ENCODE results near the gene LIMS3. TPM values are rescaled to one million over a fixed set of nuclear protein-coding genes. Genes with fewer than 3 reads are reported as not detected.
"Not testable (repeated sequence)": the region's sequence is repeated elsewhere in the genome, so short reads cannot be mapped to it uniquely, and the experiment has no call there.

The LIMS3 gene, protein sequence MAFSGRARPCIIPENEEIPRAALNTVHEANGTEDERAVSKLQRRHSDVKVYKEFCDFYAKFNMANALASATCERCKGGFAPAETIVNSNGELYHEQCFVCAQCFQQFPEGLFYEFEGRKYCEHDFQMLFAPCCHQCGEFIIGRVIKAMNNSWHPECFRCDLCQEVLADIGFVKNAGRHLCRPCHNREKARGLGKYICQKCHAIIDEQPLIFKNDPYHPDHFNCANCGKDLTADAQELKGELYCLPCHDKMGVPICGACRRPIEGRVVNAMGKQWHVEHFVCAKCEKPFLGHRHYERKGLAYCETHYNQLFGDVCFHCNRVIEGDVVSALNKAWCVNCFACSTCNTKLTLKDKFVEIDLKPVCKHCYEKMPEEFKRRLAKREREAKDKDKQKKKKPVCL
- 0.42 and 0.86 TPM in 2 replicates for total RNA-seq (2014; rRNA removed; shearing (Covaris generic))

DNA sequence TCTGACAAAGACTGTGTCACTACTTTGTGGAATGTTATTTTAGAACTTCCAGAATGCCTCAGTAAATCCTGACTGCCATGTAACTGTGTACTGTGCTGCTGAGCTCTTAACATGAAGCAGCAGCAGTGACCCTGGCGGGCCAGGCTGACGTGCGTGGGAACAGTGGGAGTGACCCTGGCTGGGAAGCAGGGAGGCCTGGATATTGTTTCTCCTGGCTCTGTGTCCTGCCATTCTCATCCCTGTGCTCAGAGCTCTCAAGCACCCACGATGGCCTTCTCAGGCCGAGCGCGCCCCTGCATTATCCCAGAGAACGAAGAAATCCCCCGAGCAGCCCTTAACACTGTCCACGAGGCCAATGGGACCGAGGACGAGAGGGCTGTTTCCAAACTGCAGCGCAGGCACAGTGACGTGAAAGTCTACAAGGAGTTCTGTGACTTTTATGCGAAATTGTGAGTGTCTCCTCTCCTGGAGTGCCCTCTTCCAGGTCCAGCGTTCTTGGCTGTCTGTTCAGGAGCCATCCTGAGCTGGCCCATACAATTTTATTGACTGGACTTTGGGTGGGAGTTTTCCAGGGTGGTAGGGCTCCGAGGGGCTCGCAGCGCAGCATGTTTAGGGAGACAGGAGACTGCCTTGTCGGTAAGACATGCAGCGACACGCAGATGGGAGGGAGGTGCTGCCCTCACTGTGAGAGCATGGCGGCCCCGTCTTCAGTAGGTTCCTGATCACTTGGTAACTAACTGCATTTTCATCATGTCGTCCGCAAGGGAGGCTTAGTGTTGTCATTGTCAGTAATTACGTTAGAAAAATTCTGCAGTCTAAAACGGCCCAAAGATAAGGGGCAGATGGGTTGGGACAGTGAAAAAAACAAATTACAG is at the start of gene LIMS3:
TSS of gene LIMS3 (plus strand) at position 227 of the 875 bp plus-strand sequence. CDS start at position 268, 41 bp downstream.
- not testable (repeated sequence) for DNase-seq (ENCODE audit: low read depth)

DNA sequence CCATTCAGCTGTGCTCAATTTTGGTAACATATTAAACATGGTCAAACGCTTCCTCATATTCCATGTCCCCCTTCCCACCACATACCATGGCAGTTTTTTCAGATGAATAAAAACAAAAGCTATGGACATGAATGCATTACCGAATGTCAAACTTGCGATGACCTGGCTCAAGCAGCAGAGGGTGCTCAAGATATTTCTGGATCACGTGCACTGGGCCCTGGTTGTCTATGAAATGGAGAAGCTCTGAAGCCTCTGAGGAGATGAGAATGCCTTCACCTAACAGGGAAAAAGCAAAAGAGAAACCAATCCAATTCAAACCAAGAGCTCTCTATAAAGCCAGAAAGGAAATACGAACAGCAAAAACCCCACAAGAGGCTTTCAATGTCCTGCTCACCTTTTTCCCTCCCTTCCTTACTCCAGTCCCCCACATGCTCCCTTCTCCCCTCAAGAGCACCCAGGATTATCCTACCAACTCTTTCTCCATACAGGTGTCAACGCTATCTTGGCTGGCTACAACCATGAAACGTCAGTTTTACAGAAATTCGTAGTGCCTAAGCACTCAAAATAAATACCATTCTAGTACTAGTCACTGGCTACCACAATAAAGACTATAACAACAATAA is 27.2 kb upstream of the LIMS3 start:
- DNase-seq (ENCODE audit: low read depth) = not testable (repeated sequence)

DNA sequence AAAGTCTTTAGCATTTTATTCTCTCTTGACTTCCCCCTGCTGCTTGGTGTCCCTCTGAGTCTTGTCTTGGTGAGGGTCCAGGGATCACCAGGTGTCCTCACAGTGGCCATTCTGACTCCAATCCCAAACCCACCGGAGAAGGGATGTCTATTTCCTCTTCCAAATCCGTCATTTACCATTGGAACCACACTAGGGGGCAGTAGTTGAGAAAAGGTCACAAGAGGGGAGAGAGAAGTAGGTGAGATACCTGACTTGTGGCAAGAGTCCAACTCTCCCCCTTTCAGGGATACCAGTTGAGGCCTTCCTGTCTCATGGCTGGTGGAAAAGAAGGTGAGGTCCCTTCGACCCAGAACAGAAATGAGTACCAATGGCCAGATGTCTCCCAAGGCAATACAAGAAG is 21.9 kb upstream of the LIMS3 start:
- not testable (repeated sequence) for DNase-seq (ENCODE audit: low read depth)

DNA sequence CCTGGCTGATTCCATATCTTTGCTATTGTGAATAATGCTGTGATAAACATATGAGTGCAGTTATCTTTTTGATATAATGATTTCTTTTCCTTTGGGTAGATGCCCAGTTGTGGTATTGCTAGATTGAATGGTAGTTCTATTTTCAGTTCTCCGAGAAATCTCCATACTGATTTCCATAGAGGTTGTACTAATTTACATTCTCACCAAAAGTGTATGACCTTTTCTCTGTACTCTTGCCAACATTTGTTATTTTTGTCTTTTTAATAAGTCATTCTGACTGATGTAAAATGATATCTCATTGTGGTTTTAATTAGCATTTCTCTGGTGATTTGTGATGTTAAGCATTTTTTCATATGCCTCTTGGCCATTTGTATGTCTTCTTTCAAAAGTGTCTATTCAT is 16.4 kb upstream of the LIMS3 start:
- not testable (repeated sequence) for DNase-seq (ENCODE audit: low read depth)

DNA sequence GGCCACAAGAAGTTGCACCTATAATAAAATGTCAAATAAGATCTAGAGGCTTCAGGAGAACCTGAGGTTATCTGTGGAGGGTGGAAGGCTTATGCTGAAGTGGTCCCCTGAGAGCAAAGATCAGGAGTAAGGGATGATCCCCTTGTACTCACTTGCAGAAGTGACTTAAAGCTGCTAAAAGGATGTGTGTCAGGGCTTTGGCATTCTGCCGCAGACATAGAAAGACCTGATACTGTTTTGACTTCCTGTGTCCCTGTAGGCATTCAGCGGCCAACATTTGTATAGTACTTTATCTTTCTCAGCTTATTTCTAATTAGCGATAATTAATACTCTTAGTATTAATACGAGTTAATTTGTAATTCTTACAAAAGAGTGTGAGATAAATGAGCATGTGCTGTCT is 10.1 kb upstream of the LIMS3 start:
- DNase-seq (ENCODE audit: low read depth) = not testable (repeated sequence)

DNA sequence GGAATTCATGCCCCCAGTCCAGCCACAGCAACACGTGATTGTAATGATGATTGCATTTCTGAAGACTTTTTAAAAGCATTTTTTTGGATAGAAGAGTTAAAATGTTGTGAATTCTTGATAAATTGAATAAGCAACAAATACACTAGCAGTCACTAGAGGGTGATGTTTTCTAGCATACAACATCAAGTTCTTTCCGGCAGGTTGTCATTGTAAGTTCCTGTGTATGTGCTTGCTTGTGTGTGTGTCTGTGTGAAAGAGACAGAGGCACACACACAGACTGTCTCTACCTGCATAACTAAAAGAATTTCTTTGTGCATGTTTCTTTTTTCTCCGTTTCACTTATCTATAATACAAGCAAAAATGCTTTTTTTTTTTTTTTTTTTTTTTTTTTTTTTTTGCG is 8.6 kb upstream of the LIMS3 start:
- DNase-seq (ENCODE audit: low read depth) = not testable (repeated sequence)

DNA sequence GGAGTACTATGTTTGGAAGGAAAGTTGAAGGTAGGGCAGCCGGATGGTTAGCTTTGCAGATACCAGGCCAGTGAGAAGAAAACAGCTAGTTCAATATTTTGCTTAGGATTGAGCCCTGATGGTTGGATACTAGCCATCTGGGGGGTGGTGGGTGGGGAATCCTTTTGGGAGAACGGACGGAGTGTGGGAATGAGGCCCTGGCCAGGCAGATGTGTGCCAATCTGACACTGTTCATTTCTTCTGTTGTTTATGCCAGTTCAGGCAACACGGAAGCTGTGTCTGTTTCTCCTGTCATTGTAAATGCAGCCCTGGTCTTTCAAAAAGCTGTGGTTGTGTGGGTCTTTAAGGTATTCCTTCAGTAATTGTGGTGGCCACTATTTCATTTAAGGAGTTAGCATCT is 7.5 kb upstream of the LIMS3 start:
- not testable (repeated sequence) for DNase-seq (ENCODE audit: low read depth)

DNA sequence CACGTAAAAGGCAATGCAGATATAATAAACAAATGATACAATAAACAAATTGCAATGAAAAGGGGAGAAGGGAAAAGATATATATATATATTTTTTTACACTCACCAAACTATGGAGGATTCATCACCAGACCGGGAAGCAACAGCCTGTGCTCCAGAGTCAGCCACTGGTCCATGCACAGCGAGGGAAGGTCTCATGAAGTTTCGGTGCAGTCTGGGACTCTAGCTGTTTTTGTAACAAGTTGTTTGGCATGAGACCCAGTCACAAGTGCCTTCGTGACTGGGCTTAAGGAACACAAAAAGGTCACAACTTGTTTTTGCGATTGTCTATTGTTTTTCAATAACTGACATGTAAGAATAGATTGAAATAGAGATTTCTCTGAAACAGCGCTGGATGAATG is 4.8 kb upstream of the LIMS3 start:
- not testable (repeated sequence) for DNase-seq (ENCODE audit: low read depth)

DNA sequence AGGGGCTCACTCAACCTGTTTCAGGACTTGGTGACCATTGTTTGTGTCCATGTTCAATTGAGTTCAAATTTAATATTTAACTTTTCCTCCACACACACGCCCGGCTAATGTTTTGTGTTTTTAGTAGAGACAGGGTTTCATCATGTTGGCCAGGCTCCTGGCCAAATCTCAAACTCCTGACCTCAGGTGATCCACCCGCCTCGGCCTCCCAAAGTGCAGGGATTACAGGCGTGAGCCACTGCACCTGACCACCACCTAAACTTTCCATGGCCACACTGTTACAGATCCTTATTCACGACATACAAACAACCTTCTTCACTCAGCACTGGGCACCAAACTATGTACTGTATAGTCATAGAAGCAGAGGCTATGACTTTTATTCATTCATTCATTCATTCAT is 4.3 kb upstream of the LIMS3 start:
- DNase-seq (ENCODE audit: low read depth) = not testable (repeated sequence)

DNA sequence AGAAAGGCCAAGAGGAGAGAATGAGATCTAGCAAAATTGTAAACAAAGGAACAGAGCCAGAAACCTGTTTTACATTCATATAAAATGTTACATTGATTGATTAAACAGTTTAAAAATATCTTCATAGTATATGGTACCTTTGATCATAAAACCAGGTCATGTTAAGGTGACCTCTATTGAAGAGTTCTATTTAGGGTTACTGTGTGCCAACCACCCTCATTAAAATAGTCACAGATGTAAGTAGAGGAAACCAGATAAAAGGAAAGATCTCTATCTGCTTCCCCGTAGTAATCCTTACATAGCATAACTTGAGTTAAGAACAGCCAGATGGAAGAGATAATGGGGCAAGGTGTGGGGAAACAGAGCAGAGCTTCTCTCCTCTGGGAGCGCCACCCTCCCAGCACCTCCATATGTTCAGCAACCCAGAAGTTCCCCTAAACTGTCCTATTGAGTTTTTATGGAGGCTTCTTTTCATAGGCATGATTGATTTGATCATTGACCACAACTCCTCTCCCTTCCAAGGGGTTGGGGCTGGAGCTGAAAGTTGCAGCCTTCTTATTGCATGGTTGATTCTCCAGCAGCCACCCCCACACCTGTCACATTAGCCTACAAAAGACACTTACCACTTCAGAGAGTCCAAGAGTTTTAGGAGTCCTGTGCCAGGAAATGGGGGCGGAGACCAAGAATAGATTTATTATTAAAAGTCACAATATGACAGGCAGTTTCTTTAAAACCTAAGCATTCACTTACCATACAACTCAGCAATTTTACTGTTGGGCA is 3.2 kb upstream of the LIMS3 start:
- DNase-seq (ENCODE audit: low read depth) = not testable (repeated sequence)

DNA sequence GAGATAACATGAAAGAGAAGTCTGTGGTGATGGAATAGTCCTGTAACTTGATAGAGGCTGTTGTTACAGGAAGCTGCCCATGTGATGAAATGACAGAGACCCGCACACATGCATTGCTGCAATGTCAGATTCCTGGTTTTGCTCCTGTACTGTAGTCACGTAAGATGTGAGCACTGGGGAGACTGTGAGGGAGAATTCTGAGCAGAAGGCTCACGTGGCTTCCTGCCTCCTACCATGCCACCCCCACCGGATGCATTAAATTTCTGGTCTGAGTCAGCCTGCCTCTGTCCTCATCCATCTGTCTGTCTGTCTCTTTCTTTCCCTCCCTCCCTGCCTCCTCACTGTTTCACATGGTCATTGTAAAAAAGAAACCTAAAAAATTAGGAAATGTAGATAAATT is 2.3 kb upstream of the LIMS3 start:
- not testable (repeated sequence) for DNase-seq (ENCODE audit: low read depth)

DNA sequence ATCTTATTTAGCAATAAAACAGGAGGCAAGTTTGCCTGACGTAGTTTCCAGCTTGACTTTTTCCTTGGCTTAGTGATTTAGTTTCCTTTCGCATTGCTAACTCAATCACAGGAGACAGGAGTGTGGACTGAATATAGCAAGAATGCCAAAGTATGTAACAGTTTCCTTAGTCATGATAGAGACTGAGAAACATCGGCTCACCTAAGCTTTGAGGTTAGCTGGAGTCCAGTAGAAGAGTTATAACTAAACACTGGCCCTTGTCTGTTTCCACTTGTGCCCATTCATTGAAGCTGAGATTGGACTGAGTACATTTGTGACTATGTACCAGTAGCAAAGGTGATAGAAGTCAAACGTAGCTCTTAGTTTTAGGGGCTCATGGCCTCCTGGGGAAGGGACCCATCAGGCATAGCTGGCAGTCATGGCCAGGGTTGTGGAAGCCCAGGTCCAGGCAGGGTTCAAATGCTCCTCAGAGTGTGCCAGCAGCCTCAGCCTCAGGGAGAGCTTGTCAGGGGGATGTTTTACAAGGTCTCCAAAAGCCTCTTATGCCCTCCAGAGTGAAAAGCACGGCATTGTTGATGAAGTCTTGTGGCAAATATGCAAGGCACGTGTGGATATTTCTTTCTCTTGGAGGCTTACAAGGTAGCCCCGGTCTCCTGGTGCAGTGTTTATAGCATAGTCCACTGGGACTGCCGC is 573 bp upstream of the LIMS3 start:
- DNase-seq (ENCODE audit: low read depth) = not testable (repeated sequence)

DNA sequence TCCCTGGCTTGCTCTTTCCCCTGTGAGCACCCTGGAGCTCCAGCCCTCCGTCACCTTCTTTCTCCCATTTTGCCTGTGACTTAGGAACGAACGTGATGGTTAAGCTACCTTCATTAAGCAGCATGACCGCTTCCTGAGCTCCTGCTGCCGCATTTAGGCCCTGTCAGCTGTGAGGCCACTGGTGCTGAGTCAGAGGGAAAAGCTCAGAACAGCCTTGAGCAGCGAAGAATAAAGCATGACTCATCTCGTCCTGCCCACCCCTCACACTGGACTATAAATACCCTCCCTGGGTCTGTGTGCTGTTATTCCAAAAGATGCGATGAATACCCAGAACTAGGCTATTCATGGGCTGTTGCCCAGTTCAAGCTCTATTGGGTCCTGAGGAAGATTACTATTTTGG is 7.3 kb downstream of the LIMS3 start:
- not testable (repeated sequence) for DNase-seq (ENCODE audit: low read depth)

DNA sequence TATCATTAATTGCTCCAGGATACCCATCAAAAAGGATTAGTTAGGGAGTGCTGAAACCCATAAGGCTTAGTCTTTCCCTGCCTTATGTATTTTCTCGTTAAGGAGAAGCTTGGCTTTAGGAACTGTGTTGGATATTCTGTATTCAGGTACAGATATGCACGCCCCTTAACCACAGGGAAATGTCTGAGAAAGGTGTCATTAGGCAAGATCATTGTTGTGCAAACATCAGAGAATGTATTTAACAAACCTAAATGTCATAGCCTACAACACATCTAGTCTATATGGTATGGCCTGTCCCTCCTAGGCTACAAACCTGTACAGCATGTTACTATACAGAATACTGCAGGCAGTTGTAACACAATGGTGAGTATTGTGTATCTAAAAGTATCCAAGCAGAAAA is 10.1 kb downstream of the LIMS3 start:
- DNase-seq (ENCODE audit: low read depth) = not testable (repeated sequence)

DNA sequence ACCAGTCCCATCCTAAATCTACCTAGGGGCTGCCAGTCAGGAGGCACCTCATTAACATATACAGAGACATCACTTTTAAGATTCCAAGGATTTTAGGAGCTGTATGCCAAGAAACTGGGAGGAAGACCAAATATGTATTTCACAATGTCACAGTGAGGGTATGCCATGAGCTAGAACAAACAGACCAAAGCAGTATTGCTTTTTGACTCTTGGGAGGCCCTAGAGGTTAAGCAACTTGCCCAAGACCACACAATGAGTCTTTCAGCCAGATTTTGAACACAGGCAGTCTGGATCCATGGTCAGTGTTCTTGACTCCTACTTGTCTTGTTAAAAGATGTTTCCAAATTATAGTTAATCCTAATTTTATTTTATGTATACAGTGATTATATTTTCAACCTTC is 12.3 kb downstream of the LIMS3 start:
- DNase-seq (ENCODE audit: low read depth) = not testable (repeated sequence)

DNA sequence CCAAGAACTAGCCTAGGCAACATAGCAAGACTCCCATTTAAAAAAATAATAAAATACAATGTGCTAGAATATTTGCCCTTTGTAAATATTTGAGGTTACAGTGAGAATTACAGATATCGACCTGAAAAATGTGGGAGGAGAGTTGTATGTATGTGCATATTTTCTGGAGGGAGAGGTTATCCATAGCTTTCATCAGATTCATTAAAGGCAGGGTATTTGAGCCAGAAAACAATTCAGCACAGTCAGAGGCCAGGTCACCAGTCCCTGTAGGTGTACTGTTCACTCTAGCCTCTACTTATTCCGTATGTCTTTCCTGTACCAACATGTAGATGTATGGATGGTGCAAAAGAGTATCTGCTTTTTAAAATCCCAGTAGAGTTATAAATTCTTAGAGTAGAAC is 15.4 kb downstream of the LIMS3 start:
- not testable (repeated sequence) for DNase-seq (ENCODE audit: low read depth)

DNA sequence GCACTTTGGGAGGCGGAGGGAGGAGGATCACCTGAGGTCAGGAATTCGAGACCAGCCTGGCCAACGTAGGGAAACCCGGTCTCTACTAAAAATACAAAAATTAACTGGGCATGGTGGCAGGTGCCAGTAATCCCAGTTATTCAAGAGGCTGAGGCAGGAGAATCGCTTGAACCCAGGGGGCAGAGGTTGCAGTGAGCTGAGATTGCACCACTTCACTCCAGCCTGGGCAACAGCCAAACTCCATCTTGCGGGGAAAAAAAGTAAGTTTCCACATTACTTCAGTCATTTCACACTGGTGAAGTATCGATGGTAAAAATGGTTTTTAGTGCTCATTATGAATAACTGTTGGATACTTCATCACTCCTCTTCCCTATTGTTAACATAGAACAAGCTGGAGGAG is 16.1 kb downstream of the LIMS3 start:
- DNase-seq (ENCODE audit: low read depth) = not testable (repeated sequence)

DNA sequence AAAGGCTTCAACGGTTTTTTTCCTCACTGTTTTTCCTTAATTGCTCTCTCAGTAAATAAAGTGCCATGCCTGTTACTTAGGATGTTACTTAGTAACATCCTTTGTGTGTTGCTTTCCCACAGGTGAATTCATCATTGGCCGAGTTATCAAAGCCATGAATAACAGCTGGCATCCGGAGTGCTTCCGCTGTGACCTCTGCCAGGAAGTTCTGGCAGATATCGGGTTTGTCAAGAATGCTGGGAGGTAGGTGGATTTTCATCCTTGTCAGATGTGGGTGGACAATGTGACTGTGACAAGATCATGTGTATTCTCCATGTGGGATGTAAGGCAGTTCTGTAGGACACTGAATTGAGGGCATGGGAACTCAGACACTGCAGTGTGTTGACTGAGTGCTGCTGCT is 17.3 kb downstream of the LIMS3 start:
- DNase-seq (ENCODE audit: low read depth) = not testable (repeated sequence)

DNA sequence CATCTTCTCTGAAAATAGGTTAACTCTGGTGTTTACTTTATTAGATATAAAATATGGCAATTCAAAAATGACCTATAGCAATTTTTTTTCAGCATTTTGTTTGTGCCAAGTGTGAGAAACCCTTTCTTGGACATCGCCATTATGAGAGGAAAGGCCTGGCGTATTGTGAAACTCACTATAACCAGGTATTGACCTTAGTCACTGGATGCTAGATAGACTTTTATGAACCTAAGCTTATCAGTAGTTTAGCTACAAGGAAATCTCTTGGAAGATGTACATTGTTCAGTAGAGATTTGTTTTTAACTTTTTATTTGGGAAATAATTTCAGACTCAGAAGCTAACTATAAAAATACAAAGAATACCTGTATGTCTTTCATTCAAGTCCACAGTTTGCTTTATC is 21.7 kb downstream of the LIMS3 start:
- DNase-seq (ENCODE audit: low read depth) = not testable (repeated sequence)

DNA sequence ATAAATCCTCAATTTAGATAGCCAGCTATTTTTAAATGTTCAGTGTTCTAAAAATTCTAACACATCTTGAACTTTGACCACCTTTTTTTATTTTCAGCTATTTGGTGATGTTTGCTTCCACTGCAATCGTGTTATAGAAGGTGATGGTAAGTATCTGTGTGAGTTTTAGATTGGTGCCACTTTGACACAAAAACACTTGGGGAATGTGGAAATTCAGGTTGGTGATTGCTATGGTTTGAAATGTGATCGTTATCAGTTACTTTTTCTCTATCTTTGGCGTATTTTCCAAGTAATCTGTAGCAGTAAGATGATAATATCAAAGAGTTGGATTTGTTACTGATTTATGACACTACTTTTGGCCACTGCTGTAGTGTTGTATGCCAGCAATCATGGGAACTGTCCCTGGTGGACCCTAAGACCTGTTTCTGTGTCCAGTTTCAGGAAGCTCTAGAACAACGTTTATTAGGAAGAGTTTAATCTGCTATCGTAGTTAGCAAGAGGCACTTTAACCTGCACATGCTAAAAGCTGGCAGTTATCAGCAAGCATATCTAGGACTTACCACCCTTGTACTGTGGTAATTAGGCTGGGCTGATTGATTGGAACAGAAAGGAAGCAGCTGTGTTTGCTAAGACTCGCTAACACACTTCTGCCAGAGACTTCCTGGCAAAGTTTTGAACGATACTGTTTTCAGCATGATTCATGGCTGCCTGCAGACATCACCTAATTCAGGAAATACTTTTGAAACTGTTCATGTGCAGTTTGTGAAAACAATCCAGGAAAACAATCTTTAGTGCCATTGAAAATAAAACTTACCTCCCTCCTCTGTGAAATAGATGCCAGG is 23.3 kb downstream of the LIMS3 start:
- DNase-seq (ENCODE audit: low read depth) = not testable (repeated sequence)
